NCI-H748 (cell line): ENCODE results near the gene POM121L2.

Source experiments
- DNase-seq: peaks from one replicate; lab custom pipeline; 2025; ENCODE audit not compliant: unreplicated experiment; lab: John Stamatoyannopoulos, UW

The POM121L2 gene

DNA sequence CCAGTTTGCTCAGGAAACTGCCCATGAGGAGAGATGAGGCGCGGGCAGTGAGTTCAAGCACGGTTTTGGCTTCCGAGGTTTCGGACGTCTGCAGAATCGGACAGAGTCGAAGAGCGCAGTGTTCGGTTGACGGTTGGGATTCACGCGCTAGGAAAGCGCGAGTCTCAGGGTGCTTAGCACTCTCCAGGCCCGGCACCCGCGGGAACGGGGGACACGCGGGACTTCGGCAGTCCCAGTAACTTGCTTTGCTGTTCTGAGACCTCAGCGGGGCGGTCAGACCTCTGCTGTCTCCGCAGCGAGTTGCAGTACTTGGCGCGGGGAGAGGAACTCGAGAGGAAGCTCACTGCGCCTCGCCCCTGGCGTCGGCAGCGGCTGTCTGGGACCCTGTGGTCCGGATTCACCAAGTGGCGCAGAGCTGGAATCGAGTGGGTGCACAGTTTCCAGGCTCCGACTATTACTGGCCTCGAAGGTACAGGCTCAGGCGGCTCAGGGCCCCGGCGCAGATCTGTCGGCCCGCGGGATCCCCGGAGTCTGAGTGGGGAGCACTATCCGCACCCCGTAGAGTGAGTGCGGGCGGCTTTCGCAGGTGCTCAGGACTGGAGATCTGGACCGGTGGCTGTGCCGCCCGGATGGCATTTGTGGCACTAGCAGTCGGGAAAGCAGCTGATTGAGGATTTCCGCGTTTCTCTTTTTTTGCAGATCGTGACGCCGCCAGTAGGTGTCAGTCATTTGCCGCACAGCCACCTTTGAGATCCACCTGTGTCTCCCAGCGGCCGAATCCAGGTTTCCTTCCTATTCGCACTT, at the start of gene POM121L2:
Gene POM121L2, minus strand, starts transcription at position 128 of the 804 bp plus-strand sequence. Its CDS starts 103 bp downstream, at position 25.
- DNase-seq: peak; percentile 96

DNA sequence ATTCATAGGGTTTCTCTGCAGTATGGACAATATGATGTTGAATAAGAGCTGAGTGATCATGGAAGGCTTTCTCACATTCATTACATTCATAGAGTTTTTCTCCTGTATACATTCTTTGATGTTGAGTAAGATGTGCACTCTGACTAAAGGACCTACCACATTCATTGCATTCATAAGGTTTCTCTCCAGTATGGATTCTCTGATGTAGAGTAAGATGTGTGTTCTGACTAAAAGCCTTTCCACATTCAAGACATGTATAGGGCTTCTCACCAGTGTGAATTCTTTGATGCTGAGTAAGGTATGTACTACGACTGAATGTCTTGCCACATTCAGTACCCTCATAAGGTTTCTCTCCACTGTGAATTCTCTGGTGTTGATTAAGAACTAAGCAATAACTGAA, 47.2 kb upstream of the POM121L2 start:
- no peak for DNase-seq

DNA sequence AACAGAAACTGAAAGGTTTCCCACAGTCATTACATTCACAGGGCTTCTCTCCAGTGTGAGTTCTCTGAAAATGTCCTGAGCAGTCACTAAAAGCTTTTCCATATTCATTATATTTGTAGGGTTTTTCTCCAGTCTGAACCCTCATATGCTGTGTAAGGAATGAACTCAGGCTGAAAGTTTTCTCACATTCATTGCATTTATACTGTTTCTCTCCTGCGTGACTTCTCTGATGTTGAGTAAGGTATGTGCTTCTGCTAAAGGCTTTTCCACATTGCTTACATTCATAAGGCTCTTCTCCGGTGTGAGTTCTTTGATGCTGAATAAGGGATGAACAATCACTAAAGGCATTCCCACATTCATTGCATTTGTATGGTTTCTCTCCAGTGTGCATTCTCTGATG, 46.7 kb upstream of the POM121L2 start:
- DNase-seq: no peak

GRCh38 chr6:27352850-27353249, 40.8 kb upstream of the POM121L2 start:
- DNase-seq: no peak

DNA sequence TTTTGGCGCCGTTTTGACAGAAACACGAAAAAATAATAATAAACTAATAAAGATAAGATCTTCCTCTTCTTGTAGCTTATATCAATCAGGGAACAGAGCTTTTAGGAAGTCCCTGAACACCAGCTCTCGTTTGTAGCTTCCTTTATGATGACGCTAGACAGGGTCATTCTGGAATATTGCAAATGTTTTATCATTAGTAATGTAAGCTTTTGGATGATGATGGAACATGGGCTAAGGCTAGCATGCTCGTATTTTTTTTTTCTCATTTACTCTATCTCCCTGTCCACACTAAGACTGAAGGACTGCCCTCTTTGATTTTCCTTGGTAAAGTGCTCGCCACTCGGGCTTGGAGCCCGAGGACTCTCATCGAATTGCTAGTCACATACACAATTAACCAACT, 22.1 kb upstream of the POM121L2 start:
- peak; percentile 37 for DNase-seq

DNA sequence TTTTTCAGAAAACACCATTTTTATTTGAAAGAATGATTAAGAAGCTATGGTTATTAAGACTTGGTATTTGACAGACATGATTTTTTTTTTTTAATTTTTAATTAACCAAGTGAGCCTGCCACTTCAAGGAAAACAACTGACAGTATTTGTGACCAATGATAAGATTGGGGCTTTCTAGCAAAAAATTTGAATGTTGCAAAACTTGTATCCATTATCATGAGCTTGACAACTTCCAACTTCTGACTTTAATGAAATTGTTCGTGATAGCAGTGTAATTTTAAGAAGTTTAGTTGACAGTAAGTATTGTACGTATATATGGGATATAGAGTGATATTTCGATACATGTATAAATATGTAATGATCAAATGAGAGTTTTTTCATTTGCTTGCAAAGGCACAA, 21.6 kb upstream of the POM121L2 start:
- DNase-seq: no peak

- DNase-seq: peak; percentile 86
Observed at GRCh38 chr6:27332692-27333641, 20.9 kb upstream of the POM121L2 start.

GRCh38 chr6:27327023-27327738, 15.1 kb upstream of the POM121L2 start:
- DNase-seq: no peak

DNA sequence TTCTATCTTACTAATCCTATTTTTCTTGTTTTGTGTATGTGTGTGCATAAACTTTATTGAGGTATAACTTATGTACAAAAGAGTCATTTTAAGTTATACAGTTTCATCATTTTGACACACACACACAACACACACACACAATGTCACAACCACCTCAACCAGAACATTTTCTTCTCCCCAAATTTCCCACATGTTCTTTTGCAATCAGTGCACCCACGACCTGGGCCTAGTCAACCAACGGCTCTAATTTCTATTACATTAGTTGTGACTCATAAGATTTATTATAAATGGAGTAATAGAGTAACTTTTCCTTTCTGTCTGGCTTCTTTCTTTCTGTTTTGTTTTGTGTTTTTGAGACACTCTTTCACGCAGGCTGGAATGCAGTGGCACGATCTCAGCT, 9.8 kb upstream of the POM121L2 start:
- DNase-seq: no peak

GRCh38 chr6:27321370-27321769, 9.3 kb upstream of the POM121L2 start:
- DNase-seq: no peak

GRCh38 chr6:27318973-27319372, 6.9 kb upstream of the POM121L2 start:
- no peak for DNase-seq

DNA sequence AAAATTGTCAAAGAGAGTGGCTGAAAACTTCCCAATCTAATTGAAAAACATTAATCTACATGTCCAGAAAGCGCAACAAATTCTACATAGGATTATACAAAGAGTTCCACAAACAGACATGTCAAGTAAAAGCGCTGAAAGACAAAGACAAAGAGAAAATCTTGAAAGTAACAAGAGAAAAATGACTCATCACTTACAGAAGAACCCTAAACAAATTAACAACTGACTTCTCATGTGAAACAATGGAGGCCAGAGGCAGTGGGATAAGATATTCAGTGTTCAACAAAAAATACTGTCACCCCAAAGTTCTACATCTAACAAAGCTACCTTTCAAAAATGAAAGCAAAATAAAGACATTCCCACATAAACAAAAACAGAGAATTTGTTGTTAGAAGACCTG, 2.0 kb upstream of the POM121L2 start:
- no peak for DNase-seq

GRCh38 chr6:27312950-27313271, 838 bp upstream of the POM121L2 start:
- DNase-seq: no peak

DNA sequence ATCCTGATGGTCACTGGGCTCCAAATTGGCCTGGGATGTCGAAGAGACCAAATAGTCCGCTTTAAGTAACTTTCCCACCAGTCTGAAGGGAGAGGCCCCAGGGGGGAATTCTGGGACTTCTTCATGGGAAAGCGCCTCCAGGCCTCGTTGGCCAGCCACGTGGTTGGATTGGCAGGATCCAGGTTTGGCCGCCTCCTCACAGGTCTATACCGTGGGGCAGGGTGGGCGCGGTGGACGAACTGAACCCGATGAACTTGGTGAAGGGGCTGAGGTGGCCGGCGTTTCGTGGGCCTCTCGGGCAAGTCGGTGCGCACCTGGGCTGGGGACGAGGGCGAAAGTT, 297 bp downstream of the POM121L2 start:
- no peak for DNase-seq

GRCh38 chr6:27303613-27304272, 8.3 kb downstream of the POM121L2 start:
- DNase-seq: peak; percentile 30

- peak; percentile 83 for DNase-seq
Observed at GRCh38 chr6:27297857-27298730, 14.0 kb downstream of the POM121L2 start.

DNA sequence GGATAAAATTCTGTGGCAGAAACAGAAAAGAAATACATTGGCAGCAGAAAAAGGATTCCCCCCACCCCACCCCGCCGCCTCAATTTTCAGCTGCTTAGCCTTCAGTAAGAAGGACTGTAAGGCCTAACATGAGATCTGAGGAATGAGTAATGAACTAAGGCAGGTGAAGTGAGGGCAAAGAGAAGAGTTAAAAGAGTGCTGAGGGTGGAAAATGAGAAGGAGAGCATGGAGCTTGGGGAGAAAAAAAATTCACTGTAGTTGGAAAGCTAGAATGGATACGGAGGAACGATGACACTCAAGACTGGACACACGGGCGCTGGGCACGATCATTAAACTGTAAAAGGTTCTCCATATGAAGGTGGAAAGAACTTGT, 14.6 kb downstream of the POM121L2 start:
- no peak for DNase-seq

DNA sequence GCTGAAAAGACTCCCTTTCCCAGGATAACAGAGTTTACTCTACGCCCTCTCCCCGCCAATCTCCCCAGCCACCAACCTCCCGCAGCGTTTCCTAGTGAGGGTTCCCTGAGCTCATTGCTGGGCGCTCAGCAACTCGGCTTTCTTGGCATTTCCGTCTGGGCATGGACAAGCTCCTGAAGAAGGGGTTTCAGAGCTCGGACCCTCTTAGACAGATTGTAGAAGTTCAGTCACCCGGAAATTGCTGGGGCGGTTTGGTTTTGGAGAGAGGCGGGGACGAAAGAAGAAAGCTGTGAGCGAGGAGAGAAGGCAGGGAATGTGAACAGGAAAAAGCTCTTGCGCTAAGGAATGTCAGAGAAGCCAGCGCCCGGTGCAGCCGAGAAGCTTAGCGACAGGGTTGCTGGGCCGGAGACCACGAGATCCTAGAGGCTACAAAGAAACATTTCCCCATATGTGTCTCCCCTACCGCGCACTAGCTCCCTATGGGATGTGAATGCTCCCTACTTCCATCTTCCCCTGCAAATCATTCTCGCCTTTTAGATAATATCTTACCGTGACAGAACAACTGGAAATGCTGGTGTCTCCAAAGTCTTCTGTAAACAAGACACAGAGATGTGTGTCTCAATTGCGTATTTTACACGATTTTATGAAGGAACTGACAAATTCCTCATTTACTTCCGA, 15.8 kb downstream of the POM121L2 start:
- DNase-seq: peak; percentile 85

DNA sequence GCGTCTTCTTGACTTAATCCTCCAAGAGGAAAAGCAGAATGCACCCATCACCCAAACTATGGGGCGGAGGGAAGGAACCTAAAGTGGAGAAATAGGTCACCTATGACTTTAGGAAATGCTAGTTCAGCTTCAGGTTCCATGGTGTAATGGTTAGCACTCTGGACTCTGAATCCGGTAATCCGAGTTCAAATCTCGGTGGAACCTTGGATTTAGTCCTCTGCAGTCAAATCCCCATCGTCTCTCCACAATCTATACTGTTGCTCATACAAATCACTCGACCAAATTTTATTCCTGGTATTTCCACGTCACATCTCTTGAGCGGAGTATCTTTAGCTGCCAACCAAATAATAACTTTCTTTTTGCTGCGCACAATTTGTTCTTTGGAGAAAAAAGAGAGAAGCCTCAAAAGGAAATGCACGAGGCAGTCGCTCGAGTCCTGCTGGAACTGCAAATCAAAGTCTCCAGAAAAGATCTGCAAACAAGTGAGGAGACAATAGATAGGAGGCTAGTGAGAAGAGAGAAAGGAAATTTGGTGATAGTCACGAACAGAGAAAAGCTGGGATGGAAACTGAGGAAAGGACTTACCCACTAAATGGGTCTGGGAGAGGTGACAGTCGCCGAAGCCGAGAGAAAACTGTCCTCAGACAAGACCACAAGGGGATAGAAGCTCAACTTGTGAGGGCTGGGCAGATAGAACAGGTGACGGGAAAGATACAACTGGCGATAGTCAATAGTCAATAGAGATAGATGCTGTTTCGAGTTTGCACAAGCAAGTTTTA, 16.6 kb downstream of the POM121L2 start:
- peak; percentile 92 for DNase-seq
